DND-41 (cell line): Measurements from ENCODE around the gene TEX19.
A peak's percentile ranks its signal among the peaks of the same experiment; 100 is the strongest.

ENCODE experiments used
- ATAC-seq: fragments of 200-7000 bp; cut with Tn5 transposase; 3 replicates; pipeline ENCODE4 v1.9.1; 2021; ENCODE audit warnings: low read depth; ENCODE audit not compliant: insufficient read depth
- DNase-seq: peaks from one replicate; pipeline ENCODE4 v3.0.0-alpha.2; 2020
- H2AFZ ChIP-seq: 2 replicates; pipeline ENCODE4 v1.6.0; 2012; ENCODE audit warnings: low read depth, low read length
- H3K27ac ChIP-seq: 2 replicates; pipeline ENCODE4 v1.5.1; 2012; ENCODE audit warnings: low read length, inconsistent platforms
- H3K27me3 ChIP-seq: fragments of 200-600 bp; sonication (generic); 2 replicates; pipeline ENCODE4 v1.6.0; 2012; ENCODE audit warnings: low read length, mild to moderate bottlenecking, inconsistent platforms; ENCODE audit not compliant: insufficient read depth, poor library complexity
- H3K36me3 ChIP-seq: 2 replicates; pipeline ENCODE4 v1.5.1; 2012; ENCODE audit warnings: low read length, inconsistent platforms; ENCODE audit not compliant: insufficient read depth
- H3K4me1 ChIP-seq: 2 replicates; pipeline ENCODE4 v1.5.1; 2012; ENCODE audit warnings: mild to moderate bottlenecking, low read length; ENCODE audit not compliant: insufficient read depth
- H3K4me2 ChIP-seq: 2 replicates; pipeline ENCODE4 v1.6.0; 2012; ENCODE audit warnings: mild to moderate bottlenecking, moderate library complexity, low read length, inconsistent platforms; ENCODE audit not compliant: insufficient read depth
- H3K4me3 ChIP-seq, 2 experiments: fragments of 200-600 bp in 1 of 2; shearing (Covaris generic) in 1 of 2; 2 replicates each; pipeline ENCODE4 v1.5.1; 2012 to 2016; ENCODE audit warnings: inconsistent platforms in 2 of 2, low read length in 2 of 2, mild to moderate bottlenecking in 2 of 2, low read depth in 1 of 2, moderate library complexity in 1 of 2
- H3K79me2 ChIP-seq: 2 replicates; pipeline ENCODE4 v1.6.0; 2012; ENCODE audit warnings: low read length, inconsistent platforms; ENCODE audit not compliant: insufficient read depth
- H3K9ac ChIP-seq: 2 replicates; pipeline ENCODE4 v1.6.0; 2012; ENCODE audit warnings: low read depth, mild to moderate bottlenecking, inconsistent platforms, low read length, moderate library complexity
- H3K9me3 ChIP-seq: 2 replicates; pipeline ENCODE4 v1.5.1; 2012; ENCODE audit warnings: low read length, moderate library complexity, mild to moderate bottlenecking, inconsistent platforms; ENCODE audit not compliant: insufficient read depth, severe bottlenecking
- H4K20me1 ChIP-seq: 2 replicates; pipeline ENCODE4 v1.6.0; 2012; ENCODE audit warnings: low read length; ENCODE audit not compliant: insufficient read depth
- EZH2 ChIP-seq: IDR thresholded peaks from 3 replicates; pipeline ENCODE4 v1.6.1; 2012; ENCODE audit warnings: borderline replicate concordance, low read depth, mild to moderate bottlenecking, moderate library complexity, low read length, inconsistent platforms; ENCODE audit not compliant: severe bottlenecking
- TF ChIP-seq, protein P1 (sequence below): IDR thresholded peaks from 2 replicates; pipeline ENCODE4 v1.5.1; 2012; ENCODE audit warnings: borderline replicate concordance, low read length, moderate library complexity, mild to moderate bottlenecking; ENCODE audit not compliant: poor library complexity, severe bottlenecking; ENCODE audit errors: extremely low read depth

Gene TEX19

DNA sequence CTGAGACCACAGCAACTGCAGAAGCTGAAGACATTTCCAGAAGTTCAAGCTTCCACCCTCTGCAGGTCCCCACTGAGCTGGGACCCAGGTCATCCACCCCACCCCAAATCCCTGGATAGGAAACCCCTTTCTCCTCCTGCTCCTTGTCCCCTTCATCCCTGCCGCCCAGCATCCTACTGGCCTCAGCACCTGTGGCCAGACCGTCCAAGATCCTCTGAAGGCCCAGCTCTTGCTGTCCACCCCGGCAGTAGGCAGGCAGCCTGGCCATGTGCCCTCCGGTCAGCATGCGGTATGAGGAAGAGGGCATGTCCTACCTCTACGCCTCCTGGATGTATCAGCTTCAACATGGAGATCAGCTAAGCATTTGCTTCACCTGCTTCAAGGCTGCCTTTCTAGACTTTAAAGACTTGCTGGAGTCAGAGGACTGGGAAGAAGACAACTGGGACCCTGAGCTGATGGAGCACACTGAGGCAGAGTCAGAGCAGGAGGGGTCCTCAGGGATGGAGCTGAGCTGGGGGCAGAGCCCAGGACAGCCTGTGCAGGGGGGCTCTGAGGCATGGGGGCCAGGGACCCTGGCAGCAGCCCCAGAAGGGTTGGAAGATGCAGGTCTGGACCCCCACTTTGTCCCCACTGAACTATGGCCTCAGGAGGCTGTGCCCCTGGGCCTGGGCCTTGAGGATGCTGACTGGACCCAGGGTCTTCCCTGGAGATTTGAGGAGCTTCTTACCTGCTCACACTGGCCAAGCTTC lies 3.0 kb downstream of the TEX19 start:
- peaks cover 22% of the 10 kb centered on the region for H3K36me3 ChIP-seq
- no peak for ATAC-seq
- H3K4me1 ChIP-seq: peaks cover 62% of the 10 kb centered on the region
- peak overlapping the region; percentile 31 for H3K4me2 ChIP-seq
- peaks cover 20% of the 10 kb centered on the region for H4K20me1 ChIP-seq
- H3K27ac ChIP-seq: peak overlapping the region; percentile 19
- H3K79me2 ChIP-seq: peaks cover 26% of the 10 kb centered on the region
- TF ChIP-seq, protein P1, sequence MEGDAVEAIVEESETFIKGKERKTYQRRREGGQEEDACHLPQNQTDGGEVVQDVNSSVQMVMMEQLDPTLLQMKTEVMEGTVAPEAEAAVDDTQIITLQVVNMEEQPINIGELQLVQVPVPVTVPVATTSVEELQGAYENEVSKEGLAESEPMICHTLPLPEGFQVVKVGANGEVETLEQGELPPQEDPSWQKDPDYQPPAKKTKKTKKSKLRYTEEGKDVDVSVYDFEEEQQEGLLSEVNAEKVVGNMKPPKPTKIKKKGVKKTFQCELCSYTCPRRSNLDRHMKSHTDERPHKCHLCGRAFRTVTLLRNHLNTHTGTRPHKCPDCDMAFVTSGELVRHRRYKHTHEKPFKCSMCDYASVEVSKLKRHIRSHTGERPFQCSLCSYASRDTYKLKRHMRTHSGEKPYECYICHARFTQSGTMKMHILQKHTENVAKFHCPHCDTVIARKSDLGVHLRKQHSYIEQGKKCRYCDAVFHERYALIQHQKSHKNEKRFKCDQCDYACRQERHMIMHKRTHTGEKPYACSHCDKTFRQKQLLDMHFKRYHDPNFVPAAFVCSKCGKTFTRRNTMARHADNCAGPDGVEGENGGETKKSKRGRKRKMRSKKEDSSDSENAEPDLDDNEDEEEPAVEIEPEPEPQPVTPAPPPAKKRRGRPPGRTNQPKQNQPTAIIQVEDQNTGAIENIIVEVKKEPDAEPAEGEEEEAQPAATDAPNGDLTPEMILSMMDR: no peak
- no peak for TF ChIP-seq EZH2
- peak overlapping the region; percentile 18; the same call in 1 of the 2 replicates for H3K9ac ChIP-seq
- H2AFZ ChIP-seq: no peak overlapping the region
- no peaks in the 10 kb centered on the region for H3K27me3 ChIP-seq
- H3K4me3 ChIP-seq: peak overlapping the region in 1 of 2 experiments; percentile 31; a peak in 2 of 4 replicates
- DNase-seq: no peak
- no peaks in the 10 kb centered on the region for H3K9me3 ChIP-seq

DNA sequence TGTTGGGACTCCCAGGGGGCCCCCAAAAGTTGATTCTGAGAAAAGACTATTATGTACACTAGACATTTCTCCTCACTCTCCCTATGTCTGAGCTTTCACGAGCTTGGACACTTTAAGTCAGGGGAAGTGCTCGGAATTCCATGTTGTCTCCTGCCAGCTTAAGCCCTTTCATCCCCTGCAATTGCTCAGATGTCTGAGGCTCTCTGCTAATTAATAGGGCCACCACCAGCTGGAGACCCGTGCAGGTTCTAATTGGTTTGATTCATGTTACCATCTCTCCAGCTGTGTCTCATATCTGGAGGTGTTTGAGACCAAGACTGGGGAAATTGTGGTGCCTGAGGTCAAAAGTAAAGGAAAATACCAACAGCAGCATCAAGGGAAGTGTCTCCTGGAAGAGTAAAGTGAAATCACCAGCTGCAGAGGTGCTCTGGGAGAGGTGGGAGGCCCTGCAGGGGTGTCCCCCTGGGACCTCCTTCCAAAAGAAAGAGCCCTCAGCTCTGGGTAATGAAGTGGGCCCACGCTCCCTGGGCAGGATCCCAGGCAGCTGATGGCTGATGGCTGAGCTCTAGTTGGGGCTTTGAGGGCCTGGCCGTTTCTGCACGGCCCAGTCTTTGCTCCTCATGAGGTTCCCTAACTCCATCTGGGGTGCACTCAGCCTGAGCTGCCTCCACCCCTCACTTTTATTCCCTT lies 6.7 kb downstream of the TEX19 start:
- H3K4me2 ChIP-seq: no peak overlapping the region
- no peak overlapping the region for H3K4me3 ChIP-seq
- TF ChIP-seq EZH2: no peak
- TF ChIP-seq, protein P1: no peak
- H4K20me1 ChIP-seq: peaks cover 20% of the 10 kb centered on the region
- DNase-seq (peak; percentile 32), ATAC-seq (no peak)
- no peaks in the 10 kb centered on the region for H3K27me3 ChIP-seq
- peaks cover 22% of the 10 kb centered on the region for H3K36me3 ChIP-seq
- peaks cover 48% of the 10 kb centered on the region for H3K4me1 ChIP-seq
- H3K9ac ChIP-seq: no peak overlapping the region
- H3K27ac ChIP-seq: no peak overlapping the region
- H3K9me3 ChIP-seq: no peaks in the 10 kb centered on the region
- H2AFZ ChIP-seq: no peak overlapping the region
- peaks cover 19% of the 10 kb centered on the region for H3K79me2 ChIP-seq

DNA sequence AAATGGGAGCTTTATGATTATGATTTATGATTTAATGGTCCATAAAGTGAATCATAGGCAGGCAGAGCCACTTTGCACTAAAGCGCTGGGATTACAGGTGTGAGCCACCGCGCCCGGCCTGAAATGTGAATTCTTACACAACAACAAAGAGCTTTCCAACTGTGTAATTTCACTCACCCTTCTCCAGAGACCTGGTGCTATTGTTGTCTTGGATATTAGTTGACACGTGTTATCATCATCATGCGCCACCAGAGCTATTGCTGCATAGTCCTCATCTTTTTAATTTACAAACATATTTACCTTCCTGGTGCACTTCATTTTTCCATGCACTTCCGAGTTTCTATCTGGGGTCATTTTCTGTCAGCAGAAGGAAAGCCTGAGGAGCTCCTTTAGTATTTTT lies 7.7 kb downstream of the TEX19 start:
- H3K79me2 ChIP-seq: peaks cover 15% of the 10 kb centered on the region
- no peak overlapping the region for H3K4me3 ChIP-seq
- DNase-seq: no peak
- no peak for ATAC-seq
- peak overlapping the region; percentile 48; the same call in 1 of the 2 replicates for H3K9ac ChIP-seq
- peaks cover 18% of the 10 kb centered on the region for H3K36me3 ChIP-seq
- H3K27me3 ChIP-seq: no peaks in the 10 kb centered on the region
- H3K27ac ChIP-seq: no peak overlapping the region
- no peak overlapping the region for H2AFZ ChIP-seq
- H3K9me3 ChIP-seq: no peaks in the 10 kb centered on the region
- peak overlapping the region; percentile 60; the same call in 1 of the 2 replicates for H3K4me2 ChIP-seq
- H3K4me1 ChIP-seq: peaks cover 43% of the 10 kb centered on the region
- TF ChIP-seq, protein P1: no peak
- TF ChIP-seq EZH2: no peak
- peaks cover 17% of the 10 kb centered on the region for H4K20me1 ChIP-seq
